Activated CD8-positive, alpha-beta memory T cell treated with anti-CD3 and anti-CD28 coated beads for 36 hours (primary cell): Measurements from ENCODE around the gene SV2B. TPM values are rescaled to one million over a fixed set of nuclear protein-coding genes. Genes with fewer than 3 reads are reported as not detected.

Experiments
- CTCF ChIA-PET: fragments of 350-600 bp; sonication (Branson Sonifier 250); formaldehyde crosslinking; loops from one replicate; lab custom pipeline; 2021; ENCODE audit warnings: antibody characterized with exemption; lab: Charles Lee
- POLR2A ChIA-PET: fragments of 350-600 bp; sonication (Branson Sonifier 250); formaldehyde crosslinking; loops from one replicate; lab custom pipeline; 2021; ENCODE audit warnings: antibody characterized with exemption; lab: Charles Lee
- total RNA-seq, 2 experiments: library from RNA; stranded (reverse); gene quantifications; one replicate each; pipeline ENCODE4 v1.2.3, GENCODE V29; 2021

Gene SV2B
- total RNA-seq, 2 experiments from 2014 or later = 0.04 TPM

DNA sequence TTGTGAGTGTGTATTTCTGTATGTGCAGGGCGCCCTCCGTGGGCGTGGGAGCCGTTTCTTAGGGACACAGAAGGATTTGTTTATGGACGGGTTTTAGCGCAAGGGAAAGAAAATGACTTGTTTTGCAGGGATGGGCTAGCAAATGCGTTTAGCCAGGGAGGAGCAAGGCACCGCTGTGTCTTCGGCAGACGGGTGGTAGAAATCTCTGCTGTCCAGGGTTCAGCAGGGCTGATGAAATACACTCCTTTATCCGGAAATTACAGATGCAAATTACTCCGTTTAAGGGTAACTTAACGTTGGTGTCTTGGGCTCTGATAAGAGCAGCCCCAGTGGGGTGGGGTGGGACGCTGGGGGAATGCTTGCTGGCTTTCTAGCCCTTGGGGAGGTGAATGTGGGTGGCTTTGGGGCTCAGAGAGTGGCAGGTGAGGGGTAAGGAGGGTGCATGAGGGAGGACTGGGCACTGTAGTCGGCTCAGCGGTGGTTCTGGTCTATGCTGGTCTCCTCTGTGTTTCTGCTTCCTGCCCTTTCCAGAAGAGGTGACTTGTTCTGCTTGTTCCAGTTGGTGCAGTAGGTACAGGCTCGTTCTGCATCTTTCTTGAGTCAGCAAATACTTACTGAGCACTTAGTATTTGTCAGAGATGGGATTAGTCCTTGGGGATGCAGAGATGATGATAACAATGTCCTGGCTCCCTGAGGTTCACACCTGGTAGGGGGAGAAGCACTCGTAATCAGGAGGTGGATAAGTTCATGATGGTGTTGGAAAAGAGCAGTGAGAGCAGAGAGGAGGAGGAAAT lies 954 bp downstream of the SV2B start:
- POLR2A ChIA-PET = no interaction called here
- CTCF ChIA-PET = no interaction called here

DNA sequence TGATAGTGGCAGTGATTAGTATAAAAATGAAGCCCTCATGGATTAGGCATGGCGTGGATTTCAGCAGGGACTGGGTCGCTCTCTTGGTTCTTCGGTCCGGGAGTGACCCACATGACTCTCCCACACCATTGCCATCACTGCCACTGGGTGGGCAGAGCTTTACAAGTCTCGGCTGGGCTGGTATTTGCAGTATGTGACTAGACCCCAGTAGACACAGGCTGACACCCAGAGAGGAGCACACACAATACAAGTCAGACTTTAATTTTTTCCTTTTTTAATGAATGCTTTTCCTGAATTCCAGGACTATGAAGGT lies 1.5 kb downstream of the SV2B start:
- CTCF ChIA-PET = no interaction called here
- POLR2A ChIA-PET = no interaction called here

DNA sequence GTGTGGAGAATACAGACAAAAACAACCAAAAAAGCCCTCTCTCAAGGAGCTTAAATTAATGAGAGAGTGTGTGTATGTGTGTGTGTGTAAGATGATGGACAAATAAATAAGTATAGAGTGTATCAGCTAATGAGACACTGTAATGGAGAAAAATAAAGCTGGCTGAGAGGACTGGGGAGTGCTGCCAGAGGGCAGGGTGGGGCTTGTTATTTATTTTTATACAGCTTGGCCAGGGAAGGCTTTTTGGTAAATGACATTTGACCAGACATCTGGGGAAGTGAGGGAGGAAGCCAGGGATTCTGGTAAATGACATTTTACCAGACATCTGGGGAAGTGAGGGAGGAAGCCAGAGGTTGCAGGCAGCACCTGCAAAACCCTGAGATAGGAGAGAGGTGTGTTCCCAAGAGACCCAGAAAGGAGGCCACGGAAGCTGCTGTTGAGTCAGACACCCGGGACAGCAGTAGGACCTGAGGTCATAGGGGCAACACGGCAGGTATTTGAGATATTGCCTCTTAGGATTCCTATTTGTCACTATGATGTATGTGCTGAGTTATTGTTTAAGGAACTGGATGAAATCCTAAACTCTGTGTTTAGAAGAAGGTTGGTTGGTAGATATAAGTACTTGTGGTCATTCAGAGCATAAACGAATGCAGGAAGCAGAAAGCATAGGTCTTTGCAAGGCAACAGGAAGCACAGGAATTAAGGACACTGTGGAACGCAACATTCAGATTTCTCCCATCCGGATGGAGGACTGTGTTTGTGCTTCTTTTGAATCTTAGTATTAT lies 2.7 kb downstream of the SV2B start:
- CTCF ChIA-PET = no interaction called here
- POLR2A ChIA-PET = no interaction called here

DNA sequence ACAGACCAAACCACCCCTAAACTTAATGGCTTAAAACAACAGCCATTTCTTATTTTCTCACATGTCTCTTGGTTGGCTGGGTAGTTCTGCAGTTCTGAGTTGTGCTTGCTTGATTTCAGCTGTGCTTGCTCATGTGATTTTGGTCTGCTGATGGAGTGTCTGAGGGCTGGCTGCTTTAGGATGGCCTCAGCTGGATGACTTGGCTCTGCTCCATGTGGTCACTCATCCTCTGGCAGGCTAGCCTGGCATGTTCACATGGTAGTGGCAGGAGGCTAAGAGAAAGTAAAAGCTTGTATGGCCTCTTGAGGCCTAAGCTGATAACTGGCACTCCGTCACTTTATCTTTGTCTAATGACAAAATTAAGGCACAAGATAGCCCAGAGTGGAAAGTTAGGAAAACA lies 4.1 kb downstream of the SV2B start:
- POLR2A ChIA-PET = no interaction called here
- CTCF ChIA-PET = no interaction called here

DNA sequence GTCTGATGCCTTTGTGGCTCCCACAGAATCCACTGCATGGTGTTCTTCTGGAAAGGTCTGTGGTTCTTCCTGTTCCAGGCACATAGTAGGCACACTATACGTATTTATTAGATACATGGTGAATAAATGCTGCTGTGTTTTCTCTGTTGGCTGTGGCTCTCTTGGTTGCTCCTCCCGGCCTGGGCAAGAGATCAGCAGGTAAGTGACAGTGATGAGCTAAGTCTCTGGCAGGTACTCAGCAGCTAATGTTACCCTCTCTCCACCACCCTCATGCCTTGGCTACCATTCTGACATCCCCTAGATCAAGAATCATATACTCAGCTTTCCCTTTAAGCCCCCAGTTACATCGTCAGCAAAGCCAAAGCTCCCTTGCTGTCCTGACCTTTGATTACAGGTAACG lies 8.4 kb downstream of the SV2B start:
- ChIA-PET CTCF (no interaction called here), POLR2A (no interaction called here)

DNA sequence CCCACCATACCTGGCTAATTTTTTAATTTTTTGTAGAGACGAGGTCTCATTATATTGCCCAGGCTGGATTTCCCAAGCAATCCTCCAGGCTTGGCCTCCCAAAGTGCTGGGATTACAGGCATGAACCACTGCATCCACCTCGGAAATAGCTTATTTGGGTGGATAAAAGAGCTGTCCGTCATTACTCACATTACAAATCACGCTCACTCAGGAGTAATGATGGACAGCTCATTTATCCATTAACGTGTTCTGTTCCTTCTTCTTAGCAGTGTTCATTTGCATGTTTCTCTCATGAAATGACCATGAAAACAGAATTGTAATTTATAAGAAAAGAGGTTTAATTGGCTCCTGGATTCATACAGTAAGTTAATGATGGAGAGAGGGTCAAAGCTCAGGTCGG lies 9.8 kb downstream of the SV2B start:
- CTCF ChIA-PET = no interaction called here
- POLR2A ChIA-PET = no interaction called here

DNA sequence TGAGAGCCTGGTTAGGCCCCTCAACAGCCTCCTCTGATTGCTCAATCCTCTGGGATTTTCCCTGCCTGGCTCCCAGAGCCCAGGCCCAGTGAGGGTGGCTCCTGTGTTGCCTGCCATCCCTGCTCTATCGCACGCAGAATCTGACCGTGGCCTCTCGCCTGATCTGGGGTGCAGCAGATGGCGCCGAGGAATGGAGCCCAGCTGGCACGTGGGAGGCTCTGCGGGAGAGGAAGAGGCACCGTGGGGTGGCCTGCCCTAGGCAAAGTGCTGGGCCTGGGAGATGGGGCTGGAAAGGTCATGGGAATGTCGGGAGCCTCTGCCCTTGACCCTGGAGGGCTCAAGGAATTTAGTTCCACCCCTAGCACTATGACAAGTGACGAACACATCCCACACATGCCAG lies 10.3 kb downstream of the SV2B start:
- CTCF ChIA-PET = no interaction called here
- POLR2A ChIA-PET = no interaction called here

DNA sequence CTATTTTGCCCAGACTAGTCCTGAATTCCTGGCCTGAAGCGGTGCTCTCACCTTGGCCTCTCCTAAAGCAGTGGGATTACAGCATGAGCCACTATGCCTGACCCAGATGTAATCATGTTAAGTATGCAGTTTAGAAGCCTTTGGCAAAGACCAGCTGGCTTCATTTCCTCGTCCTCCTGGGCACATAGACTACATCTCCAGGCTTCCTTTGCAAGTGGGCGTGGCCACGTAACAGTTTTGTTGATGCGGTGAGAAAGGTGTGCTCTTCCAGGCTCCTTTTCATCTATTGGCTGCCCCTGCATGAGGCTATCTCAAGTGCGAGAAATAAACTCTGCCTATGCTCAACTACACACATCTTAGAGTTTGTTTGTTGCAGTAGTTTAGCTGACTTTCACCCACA lies 13.0 kb downstream of the SV2B start:
- POLR2A ChIA-PET = no interaction called here
- CTCF ChIA-PET = no interaction called here

DNA sequence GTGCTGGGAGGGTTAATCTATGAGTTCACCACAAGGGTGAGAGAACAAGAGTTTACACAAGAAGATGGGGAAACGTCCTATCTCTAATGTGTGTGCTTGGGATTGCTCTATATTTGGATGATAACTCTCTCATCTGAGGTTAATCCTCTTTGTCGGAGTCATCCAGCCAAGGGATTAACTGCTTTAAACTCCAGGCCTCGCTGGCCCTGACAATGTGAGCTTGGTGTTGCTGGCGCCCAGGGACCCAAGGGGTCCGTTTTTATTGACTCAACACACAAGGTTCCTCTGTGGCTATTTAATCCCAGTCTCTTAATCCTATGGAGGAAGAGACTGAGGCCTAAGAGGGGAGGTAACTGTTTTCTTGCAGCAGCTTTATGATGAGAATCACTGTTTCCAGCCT lies 14.2 kb downstream of the SV2B start:
- ChIA-PET POLR2A (no interaction called here), CTCF (no interaction called here)

DNA sequence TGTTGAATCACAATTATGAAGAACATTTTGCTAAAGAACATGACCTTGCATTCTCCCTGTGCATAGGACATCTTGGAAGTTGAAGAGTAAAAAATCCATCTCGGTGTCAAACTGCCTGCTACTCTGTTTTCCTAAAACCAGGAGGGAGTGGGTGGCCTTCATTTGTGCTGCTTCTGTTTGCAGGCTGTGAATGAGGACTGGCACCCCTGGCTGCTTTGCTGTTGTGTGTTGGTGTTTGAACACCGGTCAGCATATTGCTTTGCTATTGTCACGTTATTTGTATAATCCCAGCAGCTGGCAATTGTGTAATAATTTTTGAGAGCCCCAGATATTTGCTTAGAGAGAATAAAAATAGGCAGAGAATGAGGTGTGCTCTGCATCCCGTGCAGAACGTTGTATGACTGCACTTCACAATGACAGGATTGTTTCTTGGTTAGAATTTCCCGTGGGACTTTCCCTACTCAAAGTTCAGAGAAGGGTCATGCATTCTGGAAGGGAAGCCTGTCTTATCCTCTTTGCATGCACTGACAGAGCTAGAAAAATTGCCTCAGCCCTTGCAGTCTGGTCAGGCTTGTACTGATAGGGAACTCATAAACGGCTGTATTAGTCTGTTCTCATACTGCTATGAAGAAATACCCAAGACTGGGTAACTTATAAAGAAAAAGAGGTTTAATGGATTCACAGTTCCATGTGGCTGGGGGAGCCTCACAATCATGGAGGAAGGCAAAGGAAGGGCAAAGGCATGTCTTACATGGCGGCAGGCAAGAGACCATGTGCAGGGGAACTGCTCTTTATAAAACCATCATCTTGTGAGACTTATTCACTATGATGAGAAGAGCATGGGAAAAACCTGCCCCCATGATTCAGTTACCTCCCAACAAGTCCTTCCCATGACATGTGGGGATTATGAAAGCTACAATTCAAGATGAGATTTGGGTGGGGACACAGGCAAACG lies 16.3 kb downstream of the SV2B start:
- CTCF ChIA-PET = no interaction called here

DNA sequence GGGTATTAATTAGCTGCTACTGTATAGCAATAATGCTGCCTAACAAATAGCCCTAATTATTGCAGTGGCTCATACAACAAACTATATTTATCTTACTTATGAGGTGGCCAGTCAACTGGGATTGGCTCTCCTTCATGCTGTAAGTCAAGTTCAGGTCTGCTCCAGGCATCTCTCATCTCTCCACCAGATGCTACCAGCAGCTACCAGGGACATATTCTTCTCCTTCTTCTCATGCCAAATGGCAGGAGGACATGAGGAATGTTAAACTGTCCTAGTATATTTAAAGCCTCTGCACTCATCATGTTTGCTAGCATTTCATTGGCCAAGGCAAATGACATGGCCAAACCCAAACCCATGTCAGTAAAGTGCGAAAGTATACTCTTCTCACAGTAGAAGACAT lies 17.3 kb downstream of the SV2B start:
- POLR2A ChIA-PET = no interaction called here
- CTCF ChIA-PET = no interaction called here

More for the DNA sequence above, 16.3 kb downstream of the SV2B start:
- POLR2A ChIA-PET = no interaction called here

DNA sequence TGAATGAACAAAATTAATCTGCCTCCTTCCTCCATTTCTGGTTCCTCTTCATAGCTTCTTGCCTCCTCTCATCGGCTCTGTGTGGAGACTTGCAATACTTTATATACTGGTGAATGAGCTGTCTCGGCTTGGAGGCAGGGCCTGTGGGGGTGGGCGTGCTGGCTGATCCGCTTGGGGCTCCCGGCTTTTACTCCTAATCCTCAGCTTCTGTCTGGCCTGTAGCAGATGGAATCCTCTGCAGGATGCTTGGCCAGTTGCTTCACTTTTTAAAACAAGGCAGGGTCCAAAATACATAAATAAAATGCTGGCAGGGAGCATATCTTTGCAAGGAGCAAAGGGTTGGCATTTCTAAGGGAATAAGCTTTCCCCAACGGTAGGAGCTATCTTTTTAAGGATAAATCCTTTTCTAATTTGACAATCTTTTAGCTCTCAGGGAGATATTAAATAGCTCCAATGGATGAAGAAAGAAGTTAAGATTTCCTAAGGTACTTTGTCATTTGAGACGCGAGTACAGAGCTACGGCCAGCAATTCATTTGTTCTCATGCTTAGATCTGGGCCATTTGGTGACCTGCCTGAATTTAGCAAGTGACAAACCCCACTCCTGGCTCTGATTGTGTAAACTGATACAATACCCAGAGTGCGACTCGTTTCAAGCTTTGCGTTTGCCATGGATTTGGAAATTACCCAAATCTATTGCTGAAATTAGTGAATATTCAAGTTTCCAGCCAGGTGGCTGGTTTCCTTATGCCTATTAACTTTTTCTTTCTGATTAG lies 18.9 kb downstream of the SV2B start:
- POLR2A ChIA-PET = no interaction called here
- CTCF ChIA-PET = no interaction called here

DNA sequence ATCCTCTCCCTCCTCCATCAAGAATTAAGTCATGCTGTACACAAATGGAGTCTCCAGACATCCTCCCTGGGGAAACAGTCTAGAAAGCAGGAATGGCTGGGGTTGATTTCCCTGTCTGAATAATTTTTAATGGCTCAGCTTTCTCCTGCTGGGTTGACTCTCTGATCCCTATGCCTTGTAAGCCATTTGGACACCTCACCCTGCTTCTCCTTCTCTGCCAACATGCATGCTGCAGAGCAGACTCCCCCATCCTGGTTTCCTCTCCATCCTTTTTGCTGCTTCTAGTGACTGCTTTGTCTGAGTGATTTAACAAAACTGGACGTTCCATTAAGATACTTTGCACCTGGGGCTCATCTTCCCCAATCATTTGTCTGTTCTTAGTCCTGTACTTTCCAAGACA lies 22.2 kb downstream of the SV2B start:
- POLR2A ChIA-PET = no interaction called here
- CTCF ChIA-PET = no interaction called here

DNA sequence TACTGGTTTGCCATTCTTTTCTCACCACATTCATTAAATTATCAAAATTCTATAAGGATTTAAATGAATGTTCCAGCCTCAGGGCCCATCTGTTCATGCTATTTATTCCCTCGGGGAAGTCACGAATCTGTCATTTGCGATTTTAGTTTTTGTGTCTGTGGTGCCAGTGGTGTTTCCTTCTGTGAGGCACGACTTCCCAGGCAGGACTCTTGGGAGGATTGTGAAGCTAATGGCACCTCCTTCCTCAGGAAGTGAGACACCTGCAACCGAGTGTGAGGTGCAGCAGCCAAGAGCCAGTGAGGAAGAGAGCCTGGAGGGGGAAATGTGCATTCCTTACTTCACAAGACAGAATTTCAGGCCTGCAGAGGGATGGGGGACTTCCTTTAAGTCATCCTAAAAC lies 24.1 kb downstream of the SV2B start:
- POLR2A ChIA-PET = no interaction called here
- CTCF ChIA-PET = no interaction called here

DNA sequence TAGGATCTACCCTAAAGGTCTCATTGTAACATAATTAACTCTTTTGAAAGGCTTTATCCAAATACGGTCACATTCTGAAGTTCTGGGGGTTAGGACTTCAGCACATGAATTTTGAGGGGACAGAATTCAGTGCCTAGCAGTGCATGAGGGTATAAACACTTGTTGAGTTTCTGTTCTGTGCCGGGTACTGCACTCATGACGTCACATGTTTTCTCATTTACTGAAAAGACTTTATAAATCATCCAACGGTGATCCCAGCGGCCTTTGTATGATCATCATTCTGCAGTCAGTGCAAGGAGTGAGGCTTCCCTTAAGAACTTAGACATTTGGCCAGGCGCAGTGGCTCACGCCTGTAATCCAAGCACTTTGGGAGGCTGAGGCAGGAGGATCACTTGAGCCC lies 25.1 kb downstream of the SV2B start:
- ChIA-PET CTCF (no interaction called here), POLR2A (no interaction called here)

DNA sequence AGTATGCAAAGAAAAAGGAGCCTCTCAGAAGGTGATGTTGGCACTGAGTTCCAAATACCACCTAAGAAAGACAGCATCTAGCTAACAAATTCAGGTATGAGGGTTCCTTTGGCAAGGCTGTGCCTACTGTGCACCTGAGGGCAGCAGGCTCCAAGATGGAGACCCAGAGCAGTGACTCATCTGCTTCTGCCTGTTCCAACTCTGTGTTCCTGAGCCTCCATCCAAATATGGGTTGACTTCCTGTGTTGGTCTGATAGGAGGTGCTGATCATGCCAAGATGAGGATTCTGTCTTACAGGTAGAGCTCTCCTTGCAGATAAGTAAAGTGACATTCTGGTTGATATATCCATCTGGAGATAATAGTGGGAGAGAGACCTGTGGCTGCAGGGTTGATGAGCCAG lies 26.0 kb downstream of the SV2B start:
- CTCF ChIA-PET = no interaction called here

DNA sequence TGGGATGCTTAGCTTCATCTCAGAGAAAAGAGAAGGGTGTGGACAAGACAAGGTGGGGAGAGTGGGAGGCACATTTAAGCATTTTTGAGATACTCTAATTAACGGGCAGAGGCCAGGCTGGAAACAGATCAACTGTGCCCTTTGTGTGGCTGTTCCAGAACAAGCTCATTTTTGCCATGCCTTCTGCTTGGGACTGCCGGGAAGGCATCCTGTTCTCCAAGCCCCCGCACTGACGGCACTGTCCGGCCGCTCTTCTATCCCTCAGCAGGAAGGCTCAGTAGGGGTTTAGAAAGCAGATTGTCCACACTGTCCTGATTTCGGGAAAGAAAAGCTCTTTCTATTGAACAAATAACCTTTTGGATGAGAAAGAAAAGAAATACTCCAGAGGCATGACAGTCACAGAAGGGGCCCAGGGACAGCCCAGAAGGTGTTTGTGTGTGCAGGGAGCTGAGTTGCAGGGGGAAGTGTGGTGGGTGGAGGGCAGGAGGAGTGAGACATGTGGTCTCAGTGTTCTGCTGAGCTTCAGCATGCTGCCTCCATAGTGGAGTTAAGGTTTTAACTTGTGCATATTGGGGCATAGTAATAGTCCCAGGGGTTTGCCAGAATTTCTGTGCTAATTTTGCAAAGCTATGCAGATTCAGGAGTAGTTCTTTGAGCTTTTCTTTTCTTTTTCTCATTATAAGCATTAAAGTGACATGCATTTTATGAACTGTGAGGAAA lies 27.3 kb downstream of the SV2B start:
- CTCF ChIA-PET = interaction anchor here (0.6 kb wide), 1 partner anchor 156 kb away, joined by 3 read pairs; no protein-coding TSS in a partner anchor

More for the DNA sequence above, 26.0 kb downstream of the SV2B start:
- POLR2A ChIA-PET = no interaction called here

DNA sequence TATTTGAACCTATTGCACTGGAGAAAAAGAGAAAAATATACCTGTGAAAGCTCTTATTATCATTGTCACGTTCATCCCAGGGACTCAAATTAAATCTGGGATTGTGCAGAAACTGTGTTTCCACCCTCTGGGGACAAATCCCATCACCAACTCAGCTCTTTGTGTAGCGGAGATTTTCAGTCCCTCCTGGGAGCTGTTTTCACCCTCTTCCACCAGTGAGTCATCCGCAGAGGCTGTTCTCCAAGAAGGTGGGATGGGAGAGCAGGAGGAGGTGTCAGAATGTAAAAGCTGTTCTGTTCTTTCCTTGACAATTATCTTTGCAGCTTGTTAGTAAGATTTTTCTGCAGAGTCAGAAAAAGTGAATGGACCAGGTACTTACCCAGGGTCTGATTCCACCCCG lies 28.0 kb downstream of the SV2B start:
- ChIA-PET CTCF (interaction anchor here (0.6 kb wide), 1 partner anchor 157 kb away, joined by 3 read pairs; no protein-coding TSS in a partner anchor), POLR2A (no interaction called here)

More for the DNA sequence above, 27.3 kb downstream of the SV2B start:
- POLR2A ChIA-PET = no interaction called here

DNA sequence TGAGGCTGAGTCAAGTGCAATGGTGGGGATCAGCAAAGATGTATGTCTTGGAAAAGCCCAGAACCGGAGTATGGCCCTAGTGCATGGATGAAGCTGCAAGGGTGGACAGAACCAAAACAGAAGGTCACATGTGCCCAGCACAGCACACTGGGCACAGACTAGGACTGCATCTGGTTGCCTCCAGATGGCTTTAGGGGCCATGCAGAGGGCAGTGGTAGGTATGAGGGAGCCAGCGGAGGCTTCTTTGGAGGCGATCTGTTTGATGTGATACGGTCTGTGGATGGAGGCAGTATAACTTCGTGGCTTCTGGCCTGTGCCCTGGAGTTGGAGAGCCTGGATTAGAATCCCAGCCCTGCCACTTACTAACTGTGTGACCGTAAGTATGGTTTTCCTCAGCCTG lies 29.4 kb downstream of the SV2B start:
- POLR2A ChIA-PET = no interaction called here
- CTCF ChIA-PET = no interaction called here
